K562 (cell line): ENCODE data around the gene GALNT5. TPM values are rescaled to one million over a fixed set of nuclear protein-coding genes. Genes with fewer than 3 reads are reported as not detected.
A peak's percentile ranks its signal among the peaks of the same experiment; 100 is the strongest.

Source experiments
- CREB5 ChIP-seq: fragments of 250-450 bp; sonication (Bioruptor Pico); IDR thresholded peaks from 2 replicates; pipeline ENCODE4 v1.5.0; 2020; ENCODE audit warnings: mild to moderate bottlenecking
- EHMT2 ChIP-seq: fragments of 450-650 bp; IDR thresholded peaks from 2 replicates; pipeline ENCODE4 v1.6.1; 2018; ENCODE audit warnings: antibody characterized with exemption
- ELK1 ChIP-seq: sonication (generic); formaldehyde crosslinking; IDR thresholded peaks from 2 replicates; pipeline ENCODE4 v1.8.1; 2022; ENCODE audit warnings: missing genetic modification reagents
- EP300 ChIP-seq: IDR thresholded peaks from 2 replicates; pipeline ENCODE4 v1.6.1; 2012; ENCODE audit warnings: low read length, improper control_type of control experiment
- HEY1 ChIP-seq: fragments of 250-450 bp; sonication (Bioruptor Pico); IDR thresholded peaks from 2 replicates; pipeline ENCODE4 v1.5.0; 2020; ENCODE audit warnings: mild to moderate bottlenecking, moderate library complexity, borderline replicate concordance
- PBX2 ChIP-seq, 2 experiments: IDR thresholded peaks in 1 of 2; conservative IDR thresholded peaks in 1 of 2; 2 replicates each; pipeline ENCODE4 v1.6.1; 2016; ENCODE audit warnings: low read depth in 2 of 2, mild to moderate bottlenecking in 1 of 2, missing compliant biosample characterization in 1 of 2, missing genetic modification characterization in 1 of 2, moderate library complexity in 1 of 2
- PYGO2 ChIP-seq: fragments of 450-650 bp; IDR thresholded peaks from 2 replicates; pipeline ENCODE4 v1.6.1; 2016; ENCODE audit warnings: mild to moderate bottlenecking, missing genetic modification characterization, moderate library complexity, missing compliant biosample characterization
- RAD51 ChIP-seq: fragments of 450-650 bp; IDR thresholded peaks from 2 replicates; pipeline ENCODE4 v1.7.1; 2016; ENCODE audit warnings: low read depth, mild to moderate bottlenecking, borderline replicate concordance
- RHOXF2B ChIP-seq: fragments of 250-450 bp; sonication (Bioruptor Pico); conservative IDR thresholded peaks from 2 replicates; pipeline ENCODE4 v1.5.1; 2021
- TAF15 ChIP-seq: fragments of 200-400 bp; formaldehyde crosslinking; IDR thresholded peaks from 2 replicates; pipeline ENCODE4 v1.6.1; 2017; ENCODE audit warnings: mild to moderate bottlenecking, low read depth, low read length, moderate library complexity
- TFAP4 ChIP-seq: sonication (generic); formaldehyde crosslinking; IDR thresholded peaks from 2 replicates; pipeline ENCODE4 v1.8.0; 2022; ENCODE audit warnings: missing genetic modification reagents, mild to moderate bottlenecking, moderate library complexity, borderline replicate concordance
- THRA ChIP-seq: fragments of 450-650 bp; IDR thresholded peaks from 2 replicates; pipeline ENCODE4 v1.6.1; 2017; ENCODE audit warnings: mild to moderate bottlenecking, moderate library complexity
- USF1 ChIP-seq: sonication (generic); formaldehyde crosslinking; IDR thresholded peaks from 2 replicates; pipeline ENCODE4 v1.9.0; 2022; ENCODE audit warnings: mild to moderate bottlenecking, missing genetic modification reagents
- XRCC4 ChIP-seq: IDR thresholded peaks from one replicate; pipeline ENCODE4 v1.6.1; 2011; ENCODE audit not compliant: insufficient read depth, insufficient read length; ENCODE audit errors: extremely low read depth
- ZFP1 ChIP-seq: fragments of 450-650 bp; formaldehyde crosslinking; IDR thresholded peaks from 2 replicates; pipeline ENCODE4 v1.4.0; 2020; ENCODE audit warnings: mild to moderate bottlenecking, mixed read lengths
- ZKSCAN3 ChIP-seq: fragments of 250-450 bp; sonication (Bioruptor Pico); IDR thresholded peaks from 2 replicates; pipeline ENCODE4 v1.4.0; 2020
- ZNF347 ChIP-seq: fragments of 450-650 bp; formaldehyde crosslinking; IDR thresholded peaks from 2 replicates; pipeline ENCODE4 v1.4.0; 2020; ENCODE audit warnings: low read depth, mild to moderate bottlenecking, moderate library complexity
- ZNF551 ChIP-seq: fragments of 250-450 bp; sonication (Bioruptor Pico); IDR thresholded peaks from 2 replicates; pipeline ENCODE4 v1.5.0; 2021; ENCODE audit warnings: mild to moderate bottlenecking, moderate library complexity
- ZNF586 ChIP-seq: fragments of 450-650 bp; formaldehyde crosslinking; conservative IDR thresholded peaks from 2 replicates; pipeline ENCODE4 v1.4.0; 2020; ENCODE audit warnings: mild to moderate bottlenecking, moderate library complexity
- ZNF764 ChIP-seq: fragments of 250-450 bp; sonication (Bioruptor Pico); IDR thresholded peaks from 2 replicates; pipeline ENCODE4 v1.4.0; 2020; ENCODE audit warnings: low read depth, mild to moderate bottlenecking, moderate library complexity
- polyA plus RNA-seq, 8 experiments: library from polyadenylated mRNA; depleted of rRNA in 4 of 8; stranded (reverse) in 5 of 8; unstranded in 3 of 8; fragments of >200 nt; fragmentation: Nextera tagmentation in 2 of 8; fragmentation: Illumina TruSeq in 1 of 8; extraction: Ambion mirVana in 2 of 8; extraction: Trizol in 1 of 8; gene quantifications; 2 replicates each; pipeline versions ENCODE4 v1.2.1 to v1.2.3, GENCODE V29; 2011 to 2014; ENCODE audit warnings: inconsistent platforms in 1 of 8, missing spikeins in 1 of 8
- total RNA-seq, 7 experiments: library from RNA; depleted of rRNA in 6 of 7; stranded (reverse); fragments of >200 nt in 6 of 7; fragmentation: Illumina TruSeq in 2 of 7; extraction: Trizol in 2 of 7; gene quantifications; 2 replicates each; pipeline versions ENCODE4 v1.2.1 to v1.2.3, GENCODE V29; 2011 to 2021; ENCODE audit warnings: low replicate concordance in 1 of 7

Gene GALNT5
- total and polyA plus RNA-seq, 9 of the 15 experiments (the other 6 are each of a cell fraction or from before 2014, with no cell fraction given), result 21.6 to 73.0 (median 54.7) TPM

- TF ChIP-seq THRA (no peak), ZNF586 (CRISPR knock-in tag) (no peak), RAD51 (no peak), ELK1 (CRISPR knock-in tag) (no peak), USF1 (CRISPR knock-in tag) (no peak), ZFP1 (CRISPR knock-in tag) (no peak), XRCC4 (no peak), TAF15 (no peak), PBX2 (CRISPR knock-in tag; IDR thresholded peaks at IDR 0.05; ENCODE audit: low read depth) (no peak), PBX2 (tag; conservative IDR thresholded peaks at IDR 0.05; ENCODE audit: low read depth) (peak; percentile 78; the same call in 1 of the 2 replicates), ZKSCAN3 (CRISPR knock-in tag) (no peak), ZNF764 (no peak), ZNF551 (CRISPR knock-in tag) (no peak), RHOXF2B (0 out of 2 replicates have a peak, but pooled peaks have one; percentile 23), PYGO2 (tag) (peak; percentile 67), TFAP4 (CRISPR knock-in tag) (peak; percentile 56; the same call in 1 of the 2 replicates), EP300 (peak; percentile 98), CREB5 (CRISPR knock-in tag) (no peak), ZNF347 (CRISPR knock-in tag) (no peak), HEY1 (CRISPR knock-in tag) (no peak), EHMT2 (peak; percentile 88)
Observed at GRCh38 chr2:157221394-157221988, 36.0 kb upstream of the GALNT5 start (continued).
